ENCODE measurements around the gene MAP3K1.
"Not testable (repeated sequence)": the region's sequence is repeated elsewhere in the genome, so short reads cannot be mapped to it uniquely, and the experiment has no call there.

Gene MAP3K1

GRCh38 chr5:56816546-56817081 lies 1.3 kb downstream of the MAP3K1 start:
- DNase-seq (ENCODE audit: low spot score), result peak; percentile 54

GRCh38 chr5:56817263-56818014 lies 2.1 kb downstream of the MAP3K1 start:
- DNase-seq (ENCODE audit: low spot score), result no peak

DNA sequence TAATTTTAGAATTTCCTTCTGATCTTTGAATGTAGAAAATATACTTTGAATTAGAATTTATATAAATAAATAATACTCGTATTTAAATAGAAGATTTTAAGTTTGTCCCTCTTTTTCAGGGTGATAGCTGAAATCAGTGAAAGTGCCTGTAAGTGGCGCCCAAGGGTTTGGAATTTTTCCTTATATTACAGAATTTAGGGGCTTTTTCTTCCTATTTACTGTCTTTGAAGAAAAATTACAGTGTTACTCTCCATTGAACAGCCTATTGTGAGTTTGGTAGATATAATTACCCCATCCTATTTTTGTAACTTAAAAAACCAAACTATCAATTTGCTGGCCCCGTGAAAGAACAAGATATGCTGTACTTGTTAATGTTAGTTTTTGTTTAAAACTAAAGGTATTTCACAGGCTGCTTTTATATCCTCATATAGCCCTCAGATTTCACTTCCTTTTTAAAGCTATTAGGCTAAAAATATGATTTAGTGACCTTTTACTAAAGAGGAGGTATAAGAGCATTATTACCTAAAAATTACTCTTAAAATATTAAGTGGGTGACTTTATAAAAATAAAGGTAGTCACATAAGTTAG lies 3.2 kb downstream of the MAP3K1 start:
- no peak for DNase-seq (ENCODE audit: low spot score)

DNA sequence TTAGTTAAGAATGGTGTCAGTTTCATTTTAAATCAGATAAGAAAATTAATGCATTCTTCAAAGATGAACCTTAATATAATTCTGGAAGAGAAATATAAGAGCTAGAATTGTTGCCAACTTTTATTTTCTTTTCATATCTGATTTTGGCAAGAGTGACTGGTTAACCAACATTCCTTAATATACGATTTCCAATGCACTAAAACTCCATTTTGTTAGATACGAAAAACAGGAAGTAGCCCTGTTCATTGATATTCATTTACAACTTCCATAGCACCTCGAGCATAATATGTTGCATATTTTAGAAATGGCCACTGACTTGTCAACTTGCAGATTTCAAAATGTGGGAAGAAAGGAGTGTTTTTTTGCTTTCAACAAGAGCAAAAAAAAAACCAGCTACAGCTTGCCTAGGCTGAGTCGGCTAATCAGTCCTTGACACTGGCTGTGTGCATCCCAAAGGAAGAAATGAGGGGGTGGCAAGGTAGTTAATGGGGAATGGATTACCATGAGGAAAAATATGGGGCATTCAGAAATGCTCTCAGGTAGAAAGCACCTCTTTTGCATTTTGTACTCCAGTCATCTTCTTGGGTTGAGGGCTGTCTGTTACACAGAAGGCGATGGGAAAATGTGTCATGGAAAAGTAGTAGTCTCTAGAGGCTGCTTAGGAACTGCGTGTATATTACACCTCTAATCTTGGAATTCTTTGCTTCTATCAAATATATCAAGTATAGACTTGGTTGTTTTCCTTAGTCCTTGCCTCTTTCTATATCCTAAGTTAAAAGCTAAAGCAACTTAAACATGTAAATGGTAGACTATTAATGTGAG lies 3.9 kb downstream of the MAP3K1 start:
- DNase-seq (ENCODE audit: low spot score), result no peak

GRCh38 chr5:56821868-56822267 lies 6.5 kb downstream of the MAP3K1 start:
- not testable (repeated sequence) for DNase-seq (ENCODE audit: low spot score)

DNA sequence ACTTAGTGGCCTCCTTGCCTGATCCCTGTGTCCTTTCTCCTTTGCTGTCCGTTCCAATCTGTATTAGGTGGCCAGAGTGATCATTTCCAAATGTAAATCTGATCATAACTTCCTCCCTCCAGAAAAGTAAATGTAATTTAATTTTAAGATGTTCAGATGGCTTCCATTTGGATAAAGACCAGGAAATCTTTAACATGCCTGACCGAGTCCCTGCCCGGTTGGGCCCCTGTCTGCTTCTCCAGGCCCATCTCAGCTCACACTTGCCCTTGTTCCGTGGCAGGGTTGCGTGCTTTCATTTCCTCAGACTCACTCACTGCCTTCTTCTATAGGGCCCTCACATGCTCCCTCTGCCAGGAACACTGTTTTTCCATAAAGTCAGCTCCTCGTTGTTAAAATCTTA lies 7.6 kb downstream of the MAP3K1 start:
- no peak for DNase-seq (ENCODE audit: low spot score)

- no peak for DNase-seq (ENCODE audit: low spot score)
These were observed 8.7 kb downstream of the MAP3K1 start for GRCh38 chr5:56824019-56824418.

- DNase-seq (ENCODE audit: low spot score), result no peak
These were observed 10.0 kb downstream of the MAP3K1 start for GRCh38 chr5:56825222-56825824.

DNA sequence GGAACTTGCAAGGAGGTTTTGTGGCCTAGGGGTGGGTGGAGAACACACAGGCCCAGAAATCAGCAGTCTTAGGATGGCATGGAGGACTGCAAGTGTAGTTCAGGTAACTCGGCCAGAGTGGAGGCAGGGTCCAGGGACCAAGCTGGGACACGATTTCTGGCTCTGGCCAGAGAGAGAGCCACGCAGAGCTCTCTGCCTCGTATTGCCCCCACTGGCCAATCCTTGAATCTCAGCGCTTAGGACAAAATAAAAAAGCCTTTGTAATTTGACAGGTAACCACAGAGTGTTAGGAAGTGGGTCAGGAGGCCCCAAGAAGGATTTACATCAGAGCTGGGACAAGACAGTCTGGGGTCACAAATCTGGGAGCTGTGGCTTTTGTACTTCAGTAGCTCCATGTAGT lies 11.7 kb downstream of the MAP3K1 start:
- DNase-seq (ENCODE audit: low spot score), result no peak

GRCh38 chr5:56827924-56828323 lies 12.6 kb downstream of the MAP3K1 start:
- no peak for DNase-seq (ENCODE audit: low spot score)

- DNase-seq (ENCODE audit: low spot score), result no peak
These were observed 14.0 kb downstream of the MAP3K1 start for GRCh38 chr5:56829137-56829908.

DNA sequence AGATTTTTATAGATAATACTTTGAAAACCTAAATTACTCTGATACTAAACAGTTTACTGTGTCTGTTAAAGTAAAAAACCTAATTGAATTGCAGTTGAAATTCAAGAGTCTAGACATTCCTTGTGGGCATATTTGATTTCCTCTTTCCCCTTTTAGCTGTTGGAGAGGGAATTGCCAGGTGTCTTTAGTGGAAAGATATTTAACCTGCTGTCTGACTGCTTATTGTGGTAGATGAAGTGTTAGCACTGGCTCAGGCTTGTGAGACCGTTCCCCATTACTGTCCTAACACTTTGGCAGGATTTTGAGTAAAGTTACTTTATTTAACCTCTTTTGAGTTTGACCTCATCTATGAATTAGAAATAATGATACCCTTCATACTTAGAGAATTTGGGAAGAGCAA lies 16.4 kb downstream of the MAP3K1 start:
- DNase-seq (ENCODE audit: low spot score), result no peak

DNA sequence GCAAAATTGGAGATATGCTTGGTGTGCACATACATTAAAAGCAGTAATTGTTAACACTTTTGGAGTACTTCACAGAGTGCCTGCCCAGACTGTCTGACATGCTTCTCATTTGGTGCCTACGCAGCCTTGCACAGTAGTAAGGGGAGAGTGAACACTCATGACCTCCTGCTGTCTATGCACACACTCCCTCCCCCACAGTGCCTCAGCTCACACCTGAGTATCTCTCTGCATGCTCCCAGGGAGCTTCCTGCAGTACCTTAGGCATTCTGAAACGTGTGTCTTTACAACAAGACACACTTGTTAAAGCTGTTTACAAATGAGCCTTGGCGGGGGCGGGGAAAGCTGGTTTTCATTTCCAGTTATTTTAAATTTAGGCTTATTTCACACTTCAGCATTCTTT lies 18.0 kb downstream of the MAP3K1 start:
- DNase-seq (ENCODE audit: low spot score), result no peak

- no peak for DNase-seq (ENCODE audit: low spot score)
These were observed 22.0 kb downstream of the MAP3K1 start for GRCh38 chr5:56837381-56837780.

DNA sequence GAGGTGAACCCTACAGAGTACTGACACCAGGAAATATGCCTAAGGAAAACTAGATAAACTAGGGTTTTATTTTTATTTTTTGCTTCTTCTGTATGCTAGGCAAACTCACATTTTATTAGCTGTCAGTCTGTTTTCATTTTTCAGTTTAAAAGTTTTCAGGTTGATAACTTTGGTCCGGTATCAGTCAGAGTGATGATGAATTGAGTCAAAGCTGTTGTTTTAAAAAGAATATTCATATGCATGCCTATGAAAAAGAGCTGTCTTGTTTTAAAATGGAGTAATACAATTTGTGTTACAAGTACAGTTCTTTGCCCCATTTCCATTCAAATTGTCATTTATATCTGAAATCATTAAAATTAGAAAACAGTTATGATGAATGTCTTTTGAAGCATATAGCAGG lies 22.6 kb downstream of the MAP3K1 start:
- no peak for DNase-seq (ENCODE audit: low spot score)

DNA sequence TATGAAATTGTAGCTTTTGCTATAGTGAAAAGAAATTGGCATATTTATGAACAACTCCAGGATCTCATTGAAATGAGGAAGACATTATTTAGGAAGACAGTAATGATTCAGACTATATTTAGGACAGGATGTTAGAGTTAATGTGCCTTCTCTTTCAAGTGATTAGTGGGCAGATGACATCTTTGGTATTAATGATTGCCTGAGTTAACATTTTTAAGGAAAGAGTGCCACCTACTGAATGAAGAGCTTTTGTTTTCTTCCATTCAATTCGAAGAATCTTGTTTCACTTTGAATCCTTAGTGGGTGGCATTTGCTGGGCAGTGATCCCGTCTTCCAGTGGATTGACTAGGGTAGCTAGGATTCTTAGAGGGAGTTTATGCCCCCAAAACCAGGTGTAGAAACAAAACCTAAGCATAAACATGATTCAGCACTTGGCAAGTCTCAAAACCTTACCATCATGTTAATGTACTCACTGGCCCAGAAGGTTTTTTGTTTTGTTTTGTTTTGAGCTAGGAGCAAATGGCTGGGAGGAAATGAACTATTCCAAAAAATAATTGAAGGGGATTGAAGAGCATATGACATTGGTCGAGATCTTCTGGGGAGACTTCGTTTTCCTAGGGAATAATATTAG lies 23.2 kb downstream of the MAP3K1 start:
- no peak for DNase-seq (ENCODE audit: low spot score)

DNA sequence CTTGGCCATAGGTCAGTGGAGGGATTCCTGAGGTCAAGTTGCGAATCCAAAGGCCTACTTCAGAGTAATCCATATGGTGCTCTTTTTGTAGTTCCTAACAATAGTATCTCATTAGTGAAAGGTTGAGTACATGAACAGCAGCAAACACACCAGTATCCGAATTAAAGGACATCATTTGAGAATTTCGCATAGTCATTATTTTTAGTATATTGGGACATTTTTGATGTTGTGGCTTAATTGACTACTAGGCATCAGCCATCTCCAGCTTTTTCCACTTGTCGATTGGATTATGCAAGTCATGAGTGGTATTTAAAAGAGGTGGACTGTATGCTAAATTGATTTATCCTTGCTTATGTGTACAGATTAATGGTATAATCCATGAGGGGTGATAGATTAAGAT lies 23.7 kb downstream of the MAP3K1 start:
- no peak for DNase-seq (ENCODE audit: low spot score)

DNA sequence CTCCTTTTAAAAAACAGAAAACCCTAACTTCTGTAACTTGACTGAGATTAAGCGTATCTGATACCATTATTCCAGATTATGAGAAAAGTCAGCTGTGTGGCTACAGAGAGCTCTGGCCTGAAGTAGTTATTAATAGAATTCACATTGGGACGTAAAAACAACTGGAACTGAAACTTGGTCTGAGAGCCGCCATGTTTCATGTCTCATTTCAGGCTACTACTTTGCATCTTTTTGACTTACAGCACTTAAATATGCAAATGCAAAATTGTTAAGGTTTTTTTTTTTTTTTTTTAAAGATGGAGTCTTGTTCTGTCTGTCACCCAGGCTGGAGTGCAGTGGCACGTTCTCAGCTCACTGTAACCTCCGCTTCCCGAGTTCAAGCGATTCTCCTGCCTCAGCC lies 25.2 kb downstream of the MAP3K1 start:
- DNase-seq (ENCODE audit: low spot score), result no peak

GRCh38 chr5:56845277-56845676 lies 29.9 kb downstream of the MAP3K1 start:
- no peak for DNase-seq (ENCODE audit: low spot score)

- no peak for DNase-seq (ENCODE audit: low spot score)
These were observed 30.6 kb downstream of the MAP3K1 start for GRCh38 chr5:56845904-56846480.

- DNase-seq (ENCODE audit: low spot score), result no peak
These were observed 32.9 kb downstream of the MAP3K1 start for GRCh38 chr5:56848206-56848605.
